Brain pericyte (primary cell): ENCODE measurements around the gene GET4.
"Not testable (repeated sequence)": the region's sequence is repeated elsewhere in the genome, so short reads cannot be mapped to it uniquely, and the experiment has no call there.

Source experiments
- DNase-seq: peaks from one replicate; pipeline ENCODE4 v3.0.0-alpha.2; 2012; ENCODE audit warnings: low read depth, low spot score

Gene GET4

GRCh38 chr7:926061-927030 is 50.0 kb downstream of the GET4 start:
- DNase-seq, result no peak

- no peak for DNase-seq
Measured at GRCh38 chr7:927031-927671, 50.8 kb downstream of the GET4 start.

DNA sequence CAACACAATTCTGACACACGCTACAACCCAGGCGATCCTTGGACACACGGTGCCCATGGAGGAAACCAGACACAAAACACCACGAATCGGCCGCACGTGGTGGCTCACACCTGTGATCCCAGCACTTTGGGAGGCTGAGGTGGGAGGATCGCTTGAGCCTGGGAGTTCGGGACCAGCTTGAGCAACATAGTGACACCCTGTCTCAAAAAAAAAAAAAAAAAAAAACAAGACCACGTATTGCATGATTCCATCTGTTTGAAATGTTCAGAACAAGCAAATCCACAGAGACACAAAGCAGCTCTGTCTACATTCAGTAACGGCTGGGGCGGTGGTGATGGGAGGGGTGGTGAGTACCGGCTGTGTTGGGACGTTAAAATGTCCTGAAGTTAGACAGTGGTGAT is 53.0 kb downstream of the GET4 start:
- no peak for DNase-seq

DNA sequence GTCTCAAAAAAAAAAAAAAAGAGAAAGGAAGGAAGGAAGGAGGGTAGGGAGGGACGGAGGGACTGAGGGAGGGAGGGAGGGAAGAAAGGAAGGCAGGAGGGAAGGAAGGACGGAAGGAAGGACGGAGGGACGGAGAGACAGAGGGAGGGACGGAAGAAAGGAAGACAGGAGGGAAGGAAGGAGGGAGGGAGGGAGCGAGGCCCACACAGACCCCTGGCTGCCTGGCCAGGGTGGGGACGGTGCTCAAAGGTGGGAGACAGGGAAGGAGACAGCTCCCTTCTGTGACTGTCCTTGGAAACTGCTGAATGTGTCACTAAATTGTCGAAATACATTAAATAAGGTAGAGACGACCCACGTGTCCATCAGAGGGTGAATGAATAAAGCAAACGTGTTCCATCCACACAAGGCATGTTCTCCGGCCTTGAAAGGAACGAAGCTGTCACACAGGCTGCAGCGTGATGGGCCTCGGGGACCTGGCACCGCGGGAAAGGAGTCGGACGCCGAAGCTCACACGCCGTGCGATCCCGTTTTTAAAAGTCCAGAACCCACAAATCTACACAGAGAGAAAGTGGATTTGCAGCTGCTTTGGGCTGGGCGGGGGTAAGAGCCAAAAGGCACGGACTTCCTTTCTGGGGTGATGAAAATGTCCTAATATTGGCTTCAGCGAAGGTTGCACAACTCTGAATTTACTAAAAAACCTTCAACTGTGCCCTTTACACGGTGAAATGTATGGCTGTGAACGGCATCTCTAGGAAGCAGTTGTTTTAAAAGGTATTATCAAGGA is 54.8 kb downstream of the GET4 start:
- DNase-seq, result no peak

DNA sequence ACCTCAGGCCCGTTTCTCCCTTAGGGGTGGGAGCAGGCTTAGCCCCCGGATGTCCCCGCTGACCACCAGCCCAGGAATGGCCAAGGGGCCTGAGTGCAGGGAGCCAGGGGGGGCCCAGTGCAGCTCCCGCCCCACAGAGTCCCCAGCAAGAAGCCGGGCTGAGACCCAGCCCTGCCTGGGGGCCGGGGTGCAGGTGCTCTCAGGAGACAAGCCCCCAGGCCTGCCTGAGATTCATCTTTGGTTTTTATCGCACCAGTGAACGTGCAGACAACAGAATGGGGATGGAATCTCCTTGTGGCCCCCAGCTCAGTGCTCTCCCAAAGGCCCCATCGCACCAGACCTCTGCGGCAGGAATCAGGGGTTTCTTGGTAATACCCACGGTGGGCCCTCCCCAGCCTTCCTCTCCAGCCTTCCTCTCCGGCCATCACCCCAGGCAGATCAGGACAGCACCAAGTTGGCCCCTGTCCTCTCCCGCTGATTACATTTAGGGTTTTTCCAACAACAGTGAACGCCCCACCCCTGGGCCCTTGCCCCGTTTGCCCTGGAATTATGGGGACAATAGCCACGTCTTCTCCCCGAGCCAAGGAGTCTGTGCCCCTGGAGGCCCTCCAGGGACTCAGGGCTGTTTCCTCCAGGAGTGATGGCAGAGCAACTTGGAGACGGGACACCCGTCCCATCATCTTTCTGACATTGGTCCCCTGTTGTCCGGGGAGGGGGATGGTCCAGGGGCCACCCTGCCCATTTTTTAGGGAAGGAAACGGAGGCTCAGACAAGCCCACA is 55.7 kb downstream of the GET4 start:
- DNase-seq, result no peak

- DNase-seq, result no peak
Measured at GRCh38 chr7:932651-932975, 56.3 kb downstream of the GET4 start.

DNA sequence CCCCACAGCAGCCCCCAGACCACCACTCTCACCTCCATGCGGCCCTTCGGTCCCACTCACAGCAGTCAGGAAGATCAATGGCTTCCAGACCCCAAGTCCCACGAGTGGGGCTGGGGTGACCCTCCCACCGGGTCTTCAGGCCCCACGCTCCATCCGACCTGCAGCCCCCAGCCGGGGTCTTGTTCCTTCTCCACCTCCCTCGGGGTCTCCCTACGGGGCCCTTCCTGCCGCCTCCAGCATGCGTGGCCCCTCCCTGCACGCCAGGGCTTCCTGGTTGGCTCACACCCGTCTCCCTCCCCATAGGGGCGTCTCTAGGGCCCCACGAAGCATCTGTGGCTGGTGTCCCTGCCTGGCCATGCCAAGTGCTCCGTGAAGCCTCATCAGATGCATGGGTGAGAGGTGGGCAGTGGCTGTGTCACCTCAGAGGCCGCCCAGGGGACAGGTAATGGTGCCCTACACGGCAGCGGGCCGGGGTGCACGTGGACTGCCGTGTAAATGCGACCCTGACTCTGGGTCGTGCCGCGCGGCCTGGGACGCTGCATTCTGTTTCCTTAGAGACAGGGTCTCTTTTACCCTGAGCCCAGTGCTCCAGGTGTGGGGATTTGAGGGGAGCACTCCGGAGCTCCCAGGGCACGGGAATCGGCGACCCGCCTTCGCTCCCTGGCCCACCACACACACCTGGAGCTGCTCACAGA is 58.3 kb downstream of the GET4 start:
- no peak for DNase-seq

GRCh38 chr7:935164-935873 is 59.0 kb downstream of the GET4 start:
- no peak for DNase-seq

GRCh38 chr7:935874-936385 is 59.6 kb downstream of the GET4 start:
- no peak for DNase-seq

DNA sequence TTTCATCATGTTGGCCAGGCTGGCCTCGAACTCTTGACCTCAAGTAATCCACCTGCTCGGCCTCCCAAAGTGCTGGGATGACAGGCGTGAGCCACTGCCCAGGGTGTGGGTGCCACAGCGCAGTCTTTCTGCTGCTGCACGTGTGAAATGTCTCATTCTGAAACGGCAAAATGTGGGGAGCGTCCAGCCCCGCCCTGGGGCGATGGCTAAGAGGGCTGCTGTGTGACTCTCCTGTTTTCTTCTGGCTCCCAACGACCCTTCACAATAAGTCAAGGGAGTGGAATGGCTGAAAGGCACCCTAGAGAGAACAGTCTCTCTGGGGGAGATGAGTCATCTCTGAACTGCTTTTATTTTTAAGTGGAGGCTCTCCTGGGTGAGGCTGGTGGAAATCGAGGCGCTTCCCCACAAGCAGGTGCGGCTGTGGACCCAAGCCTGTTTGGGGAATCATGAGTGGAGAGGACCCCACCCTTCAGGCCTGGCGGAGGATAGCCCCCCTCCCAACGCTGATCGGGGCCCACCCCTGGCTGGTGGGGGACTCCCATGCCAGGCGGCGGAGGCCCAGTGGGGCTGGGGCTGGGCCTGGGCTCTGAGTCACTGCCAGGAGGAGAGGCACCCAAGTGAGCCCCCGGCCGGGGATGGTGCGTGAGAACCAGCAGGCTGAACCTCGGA is 60.2 kb downstream of the GET4 start:
- DNase-seq, result peak; percentile 39

DNA sequence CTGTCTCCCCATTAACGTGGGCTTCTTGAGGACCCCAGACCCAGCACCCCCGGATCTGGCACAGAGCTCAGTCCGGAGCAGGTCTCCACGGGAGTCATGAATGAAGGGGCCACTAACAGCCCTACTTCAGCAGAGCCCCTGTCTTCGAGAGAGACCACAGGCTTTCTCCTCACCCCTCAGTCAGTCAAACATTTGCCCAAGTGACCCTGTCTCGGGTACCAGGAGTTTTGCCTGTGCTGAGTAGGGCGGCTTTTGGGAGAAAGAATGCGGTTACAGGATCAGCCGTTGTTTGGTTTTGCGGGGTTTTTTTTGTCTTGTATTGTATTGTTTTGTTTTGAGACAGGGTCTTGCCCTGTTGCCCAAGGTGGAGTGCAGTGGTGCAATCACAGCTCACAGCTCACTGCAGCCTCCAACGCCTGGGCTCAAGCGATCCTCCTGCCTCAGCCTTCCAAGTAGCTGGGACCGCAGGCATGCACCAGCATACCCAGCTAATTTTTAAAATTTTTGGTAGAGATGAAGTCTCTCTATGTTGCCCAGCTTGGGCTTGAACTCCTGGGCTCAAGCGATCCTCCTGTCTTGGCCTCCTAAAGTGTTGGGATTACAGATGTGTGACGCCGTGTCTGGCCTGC is 61.6 kb downstream of the GET4 start:
- DNase-seq, result no peak

DNA sequence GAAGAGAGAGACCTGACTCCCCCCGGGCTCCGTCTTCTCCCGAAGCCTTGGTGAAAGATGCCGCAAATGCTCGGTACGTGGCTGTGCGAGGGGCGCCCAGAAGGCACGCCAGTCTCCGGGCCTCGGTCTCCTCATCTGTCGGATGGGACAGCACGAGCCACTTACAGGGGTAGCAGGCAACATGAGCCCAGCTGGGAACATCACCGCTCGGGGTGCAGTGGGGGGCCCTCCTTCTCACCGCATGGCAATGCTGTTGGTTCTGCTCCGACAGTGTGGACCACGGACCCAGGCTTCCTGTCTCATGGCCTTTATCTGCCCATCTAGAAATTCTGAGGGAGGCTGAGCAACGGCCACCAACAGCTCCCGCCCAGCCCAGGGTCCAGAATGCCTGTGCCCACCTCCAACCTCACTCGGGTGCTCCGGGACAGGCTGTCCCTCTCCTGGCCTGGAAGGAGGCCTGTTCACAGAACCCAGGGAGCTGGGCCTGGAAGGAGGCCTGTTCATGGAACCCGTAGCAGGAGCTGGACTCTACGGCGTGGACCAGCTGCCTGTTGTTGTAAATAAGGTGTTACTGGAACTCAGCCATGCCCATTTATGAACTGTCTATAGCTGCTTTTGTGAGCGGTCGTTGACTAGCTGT is 62.3 kb downstream of the GET4 start:
- DNase-seq, result no peak

GRCh38 chr7:939843-940242 is 63.5 kb downstream of the GET4 start:
- no peak for DNase-seq

- no peak for DNase-seq
Measured at GRCh38 chr7:940599-941408, 64.5 kb downstream of the GET4 start.

GRCh38 chr7:943793-944192 is 67.4 kb downstream of the GET4 start:
- not testable (repeated sequence) for DNase-seq

DNA sequence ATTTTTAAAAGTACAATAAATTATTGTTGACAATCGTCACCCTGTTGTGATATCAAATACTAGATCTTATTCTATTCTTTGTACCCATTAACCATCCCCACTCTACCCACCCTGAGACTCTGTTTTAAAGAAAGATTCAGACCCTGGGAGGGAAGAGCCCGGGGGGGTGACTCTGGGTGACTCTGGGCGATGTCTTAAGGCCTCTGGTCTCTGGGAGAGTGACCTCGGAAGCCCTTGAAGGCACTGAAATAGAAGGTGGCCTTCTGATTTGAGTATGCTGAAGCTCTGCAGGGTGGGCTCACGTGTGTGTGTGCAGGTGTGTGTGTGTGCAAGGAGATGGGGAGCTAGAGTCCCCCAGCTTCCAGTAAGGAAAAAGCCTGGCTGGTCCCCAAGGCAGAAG is 68.4 kb downstream of the GET4 start:
- DNase-seq, result no peak

DNA sequence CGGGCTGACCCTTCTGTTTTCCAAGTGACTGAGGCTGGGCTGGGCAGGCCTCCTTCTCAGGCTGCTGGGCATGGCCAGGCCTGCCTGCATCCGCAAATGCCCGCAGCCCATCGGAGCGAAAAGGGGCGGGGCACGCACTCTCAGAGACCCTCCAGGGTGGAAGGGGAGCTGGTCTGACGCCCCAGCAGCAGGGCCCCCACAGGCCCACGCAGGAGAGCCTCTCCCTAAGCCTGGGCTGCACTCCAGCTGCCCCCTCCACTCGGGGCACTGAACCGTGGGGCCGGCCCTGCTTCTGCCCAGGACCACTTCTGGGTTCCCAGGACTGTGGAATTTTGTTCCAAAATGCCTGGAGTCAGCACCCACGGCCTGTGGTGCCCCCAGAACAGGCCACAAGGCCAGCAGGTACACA is 68.8 kb downstream of the GET4 start:
- DNase-seq, result no peak
